HepG2 (cell line): Measurements from ENCODE around the gene MED13L. TPM values are rescaled to one million over a fixed set of nuclear protein-coding genes. Genes with fewer than 3 reads are reported as not detected.

Experiments used
- ATAC-seq: fragments of 200-7000 bp; cut with Tn5 transposase; 3 replicates; pipeline ENCODE4 v1.9.1; 2020; ENCODE audit warnings: mild to moderate bottlenecking, moderate library complexity
- BruUV-seq: library from RNA; stranded (reverse); fragments of 400-500 nt; replicated peaks from 2 replicates; lab custom pipeline; 2021; lab: Mats Ljungman, UMichigan
- CTCF ChIA-PET: fragments of 300-600 bp; formaldehyde crosslinking; extraction: SDS; loops from one replicate; lab custom pipeline; 2021; ENCODE audit warnings: low total read pairs, inconsistent platforms, low intra/inter-chr PET ratio; lab: Yijun Ruan, JAX
- POLR2A ChIA-PET: fragments of 350-600 bp; sonication (Branson Sonifier 250); formaldehyde crosslinking; loops from one replicate; lab custom pipeline; 2020; ENCODE audit warnings: antibody characterized with exemption, inconsistent platforms; lab: Yijun Ruan, JAX
- DNase-seq: peaks from one replicate; pipeline ENCODE4 v3.0.0-alpha.2; 2015; ENCODE audit warnings: low spot score
- FAIRE-seq: peaks from 3 replicates; lab custom pipeline; 2011; peaks lifted over from hg19 to GRCh38; lab: Jason Lieb, UNC
- H2AFZ ChIP-seq: one replicate; pipeline ENCODE4 v1.6.1; 2011; ENCODE audit warnings: low read length, inconsistent platforms
- H3K27ac ChIP-seq: fragments of 300-600 bp; 3 replicates; pipeline ENCODE4 v1.8.0; 2011; ENCODE audit warnings: mixed run types, mild to moderate bottlenecking, mixed read lengths, low read length, inconsistent platforms; ENCODE audit not compliant: insufficient read depth; ENCODE audit errors: extremely low read length
- H3K27me3 ChIP-seq, 2 experiments: fragments of 200-600 bp in 1 of 2; 2 replicates in 1 of 2; 3 replicates in 1 of 2; pipeline versions ENCODE4 v1.6.0 to v1.8.0; 2011; ENCODE audit warnings: low read length in 2 of 2, mild to moderate bottlenecking in 2 of 2, moderate library complexity in 2 of 2, inconsistent platforms in 1 of 2; ENCODE audit not compliant: insufficient read depth in 2 of 2, control insufficient read depth in 1 of 2
- H3K36me3 ChIP-seq, 2 experiments: fragments of 200-600 bp in 1 of 2; replicated peaks in 1 of 2; 2 replicates in 1 of 2; 3 replicates in 1 of 2; pipeline versions ENCODE4 v1.5.1 to v1.8.0; 2011; ENCODE audit warnings: low read length in 2 of 2, inconsistent platforms in 1 of 2; ENCODE audit not compliant: insufficient read depth in 2 of 2, control insufficient read depth in 1 of 2
- H3K4me1 ChIP-seq: 2 replicates; pipeline ENCODE4 v1.5.1; 2012; ENCODE audit warnings: low read length, inconsistent platforms; ENCODE audit not compliant: insufficient read depth
- H3K4me2 ChIP-seq: 2 replicates; pipeline ENCODE4 v1.6.0; 2011; ENCODE audit warnings: low read depth, low read length, inconsistent platforms
- H3K4me3 ChIP-seq, 3 experiments: fragments of 200-600 bp in 1 of 3; sonication (generic), shearing (Covaris generic) in 1 of 3; replicated peaks in 1 of 3; 2 replicates each; pipeline ENCODE4 v1.5.1; 2011 to 2016; ENCODE audit warnings: low read length in 3 of 3, inconsistent platforms in 2 of 3, low read depth in 2 of 3, mild to moderate bottlenecking in 2 of 3, control low read depth in 1 of 3, mixed read lengths in 1 of 3; ENCODE audit not compliant: insufficient read depth in 1 of 3
- H3K79me2 ChIP-seq: one replicate; pipeline ENCODE4 v1.6.1; 2011; ENCODE audit warnings: low read length, inconsistent platforms; ENCODE audit not compliant: insufficient read depth
- H3K9ac ChIP-seq: 2 replicates; pipeline ENCODE4 v1.6.0; 2011; ENCODE audit warnings: mild to moderate bottlenecking, low read depth, low read length, inconsistent platforms; ENCODE audit not compliant: insufficient read depth
- H3K9me3 ChIP-seq: 2 replicates; pipeline ENCODE4 v1.5.1; 2012; ENCODE audit warnings: mild to moderate bottlenecking, low read length
- H4K20me1 ChIP-seq: 2 replicates; pipeline ENCODE4 v1.6.0; 2011; ENCODE audit warnings: inconsistent platforms, mild to moderate bottlenecking, low read length, moderate library complexity; ENCODE audit not compliant: insufficient read depth
- DR1 ChIP-seq: sonication (generic); formaldehyde crosslinking; IDR thresholded peaks from 2 replicates; pipeline ENCODE4 v1.8.0; 2021; ENCODE audit warnings: mild to moderate bottlenecking, missing genetic modification reagents, inconsistent platforms
- SMC3 ChIP-seq: IDR thresholded peaks from 2 replicates; pipeline ENCODE4 v1.6.1; 2011; ENCODE audit warnings: low read length, improper control_type of control experiment
- ZNF570 ChIP-seq: sonication (generic); formaldehyde crosslinking; IDR thresholded peaks from 2 replicates; pipeline ENCODE4 v1.4.0; 2020; ENCODE audit warnings: mild to moderate bottlenecking, missing genetic modification reagents, borderline replicate concordance
- ZNF709 ChIP-seq: sonication (generic); formaldehyde crosslinking; IDR thresholded peaks from 2 replicates; pipeline ENCODE4 v1.5.0; 2020; ENCODE audit warnings: mild to moderate bottlenecking, missing genetic modification reagents
- WGBS: methylation state at CpG from one replicate; pipeline ENCODE4 v1.1.6; 2017; ENCODE audit warnings: low lambda C conversion rate; 5-methylcytosine and 5-hydroxymethylcytosine counted together
- in situ Hi-C: cut with HindIII; loops from 2 replicates; pipeline ENCODE4 v1.10.0; 2017; ENCODE audit warnings: low pct_unique_long_range_greater_than_20kb; ENCODE audit not compliant: extremely low pct_ligation_motif_present
- intact Hi-C: fragments of 100-400 bp; cut with micrococcal nuclease; formaldehyde crosslinking; loops from one replicate; pipeline ENCODE4 v1.10.0; 2022; ENCODE audit not compliant: unreplicated experiment
- polyA plus RNA-seq, 8 experiments: library from polyadenylated mRNA; depleted of rRNA in 3 of 8; stranded (reverse) in 7 of 8; unstranded in 1 of 8; fragments of >200 nt; fragmentation: Illumina TruSeq in 4 of 8; extraction: Trizol in 4 of 8; gene quantifications; 2 replicates each; pipeline versions ENCODE4 v1.2.1 to v1.2.3, GENCODE V29; 2011 to 2016; ENCODE audit warnings: low read depth in 4 of 8, missing spikeins in 1 of 8, mixed read lengths in 1 of 8; ENCODE audit not compliant: insufficient read depth in 1 of 8
- total RNA-seq, 5 experiments: library from RNA; depleted of rRNA; stranded (reverse); fragments of >200 nt; fragmentation: Illumina TruSeq; extraction: Trizol; gene quantifications; 2 replicates each; pipeline ENCODE4 v1.2.3, GENCODE V29; 2016; ENCODE audit warnings: low read depth in 1 of 5
- TF ChIP-seq, protein P1 (sequence below): sonication (generic); formaldehyde crosslinking; IDR thresholded peaks from 2 replicates; pipeline ENCODE4 v1.4.0; 2020; ENCODE audit warnings: missing genetic modification reagents, borderline replicate concordance
- TF ChIP-seq, protein P2 (sequence below): sonication (generic); formaldehyde crosslinking; IDR thresholded peaks from 2 replicates; pipeline ENCODE4 v1.5.1; 2020; ENCODE audit warnings: missing genetic modification reagents, mild to moderate bottlenecking, borderline replicate concordance
- TF ChIP-seq, protein P3 (sequence below): sonication (generic); formaldehyde crosslinking; IDR thresholded peaks from 2 replicates; pipeline ENCODE4 v1.8.1; 2023; ENCODE audit warnings: mild to moderate bottlenecking, missing genetic modification reagents
- TF ChIP-seq, protein P4 (sequence below): sonication (generic); formaldehyde crosslinking; IDR thresholded peaks from 2 replicates; pipeline ENCODE4 v1.9.0; 2022; ENCODE audit warnings: low read depth, missing genetic modification reagents
- TF ChIP-seq, protein P5 (sequence below): sonication (generic); formaldehyde crosslinking; IDR thresholded peaks from 2 replicates; pipeline ENCODE4 v1.4.0; 2020; ENCODE audit warnings: missing genetic modification reagents

MED13L gene
- total and polyA plus RNA-seq, 2 of the 13 experiments (the other 11 are each of a cell fraction or from before 2014, with no cell fraction given): 24.8 to 38.9 TPM

DNA sequence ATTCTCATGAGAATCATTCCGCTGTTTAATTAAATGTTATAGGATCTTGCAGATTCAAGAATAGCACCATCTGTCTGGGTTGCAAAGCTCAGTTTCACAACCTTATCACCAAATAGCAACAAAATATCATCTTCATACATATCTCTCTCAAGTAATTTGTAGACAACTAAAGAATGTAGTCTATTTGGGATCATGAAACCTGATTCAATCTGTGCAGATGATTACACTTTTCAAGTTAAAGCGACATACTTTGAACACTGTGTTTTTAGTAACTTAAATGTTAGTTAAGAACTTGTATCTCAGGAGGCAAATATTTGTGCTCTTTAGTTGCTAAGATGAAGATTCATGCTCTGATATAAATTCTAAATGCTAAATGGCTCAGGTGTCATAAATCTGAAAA lies 14.8 kb downstream of the MED13L start:
- peaks cover 73% of the 10 kb centered on the region for H3K4me1 ChIP-seq
- intact Hi-C loops: no loop called here
- no peak for TF ChIP-seq ZNF570 (CRISPR knock-in tag)
- no peak for TF ChIP-seq SMC3
- TF ChIP-seq, protein P1, sequence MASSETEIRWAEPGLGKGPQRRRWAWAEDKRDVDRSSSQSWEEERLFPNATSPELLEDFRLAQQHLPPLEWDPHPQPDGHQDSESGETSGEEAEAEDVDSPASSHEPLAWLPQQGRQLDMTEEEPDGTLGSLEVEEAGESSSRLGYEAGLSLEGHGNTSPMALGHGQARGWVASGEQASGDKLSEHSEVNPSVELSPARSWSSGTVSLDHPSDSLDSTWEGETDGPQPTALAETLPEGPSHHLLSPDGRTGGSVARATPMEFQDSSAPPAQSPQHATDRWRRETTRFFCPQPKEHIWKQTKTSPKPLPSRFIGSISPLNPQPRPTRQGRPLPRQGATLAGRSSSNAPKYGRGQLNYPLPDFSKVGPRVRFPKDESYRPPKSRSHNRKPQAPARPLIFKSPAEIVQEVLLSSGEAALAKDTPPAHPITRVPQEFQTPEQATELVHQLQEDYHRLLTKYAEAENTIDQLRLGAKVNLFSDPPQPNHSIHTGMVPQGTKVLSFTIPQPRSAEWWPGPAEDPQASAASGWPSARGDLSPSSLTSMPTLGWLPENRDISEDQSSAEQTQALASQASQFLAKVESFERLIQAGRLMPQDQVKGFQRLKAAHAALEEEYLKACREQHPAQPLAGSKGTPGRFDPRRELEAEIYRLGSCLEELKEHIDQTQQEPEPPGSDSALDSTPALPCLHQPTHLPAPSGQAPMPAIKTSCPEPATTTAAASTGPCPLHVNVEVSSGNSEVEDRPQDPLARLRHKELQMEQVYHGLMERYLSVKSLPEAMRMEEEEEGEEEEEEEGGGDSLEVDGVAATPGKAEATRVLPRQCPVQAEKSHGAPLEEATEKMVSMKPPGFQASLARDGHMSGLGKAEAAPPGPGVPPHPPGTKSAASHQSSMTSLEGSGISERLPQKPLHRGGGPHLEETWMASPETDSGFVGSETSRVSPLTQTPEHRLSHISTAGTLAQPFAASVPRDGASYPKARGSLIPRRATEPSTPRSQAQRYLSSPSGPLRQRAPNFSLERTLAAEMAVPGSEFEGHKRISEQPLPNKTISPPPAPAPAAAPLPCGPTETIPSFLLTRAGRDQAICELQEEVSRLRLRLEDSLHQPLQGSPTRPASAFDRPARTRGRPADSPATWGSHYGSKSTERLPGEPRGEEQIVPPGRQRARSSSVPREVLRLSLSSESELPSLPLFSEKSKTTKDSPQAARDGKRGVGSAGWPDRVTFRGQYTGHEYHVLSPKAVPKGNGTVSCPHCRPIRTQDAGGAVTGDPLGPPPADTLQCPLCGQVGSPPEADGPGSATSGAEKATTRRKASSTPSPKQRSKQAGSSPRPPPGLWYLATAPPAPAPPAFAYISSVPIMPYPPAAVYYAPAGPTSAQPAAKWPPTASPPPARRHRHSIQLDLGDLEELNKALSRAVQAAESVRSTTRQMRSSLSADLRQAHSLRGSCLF (CRISPR knock-in tag): no peak
- TF ChIP-seq ZNF709 (CRISPR knock-in tag): no peak
- TF ChIP-seq, protein P2, sequence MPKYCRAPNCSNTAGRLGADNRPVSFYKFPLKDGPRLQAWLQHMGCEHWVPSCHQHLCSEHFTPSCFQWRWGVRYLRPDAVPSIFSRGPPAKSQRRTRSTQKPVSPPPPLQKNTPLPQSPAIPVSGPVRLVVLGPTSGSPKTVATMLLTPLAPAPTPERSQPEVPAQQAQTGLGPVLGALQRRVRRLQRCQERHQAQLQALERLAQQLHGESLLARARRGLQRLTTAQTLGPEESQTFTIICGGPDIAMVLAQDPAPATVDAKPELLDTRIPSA (CRISPR knock-in tag): no peak
- TF ChIP-seq, protein P3, sequence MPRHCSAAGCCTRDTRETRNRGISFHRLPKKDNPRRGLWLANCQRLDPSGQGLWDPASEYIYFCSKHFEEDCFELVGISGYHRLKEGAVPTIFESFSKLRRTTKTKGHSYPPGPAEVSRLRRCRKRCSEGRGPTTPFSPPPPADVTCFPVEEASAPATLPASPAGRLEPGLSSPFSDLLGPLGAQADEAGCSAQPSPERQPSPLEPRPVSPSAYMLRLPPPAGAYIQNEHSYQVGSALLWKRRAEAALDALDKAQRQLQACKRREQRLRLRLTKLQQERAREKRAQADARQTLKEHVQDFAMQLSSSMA (CRISPR knock-in tag): no peak
- TF ChIP-seq, protein P4, sequence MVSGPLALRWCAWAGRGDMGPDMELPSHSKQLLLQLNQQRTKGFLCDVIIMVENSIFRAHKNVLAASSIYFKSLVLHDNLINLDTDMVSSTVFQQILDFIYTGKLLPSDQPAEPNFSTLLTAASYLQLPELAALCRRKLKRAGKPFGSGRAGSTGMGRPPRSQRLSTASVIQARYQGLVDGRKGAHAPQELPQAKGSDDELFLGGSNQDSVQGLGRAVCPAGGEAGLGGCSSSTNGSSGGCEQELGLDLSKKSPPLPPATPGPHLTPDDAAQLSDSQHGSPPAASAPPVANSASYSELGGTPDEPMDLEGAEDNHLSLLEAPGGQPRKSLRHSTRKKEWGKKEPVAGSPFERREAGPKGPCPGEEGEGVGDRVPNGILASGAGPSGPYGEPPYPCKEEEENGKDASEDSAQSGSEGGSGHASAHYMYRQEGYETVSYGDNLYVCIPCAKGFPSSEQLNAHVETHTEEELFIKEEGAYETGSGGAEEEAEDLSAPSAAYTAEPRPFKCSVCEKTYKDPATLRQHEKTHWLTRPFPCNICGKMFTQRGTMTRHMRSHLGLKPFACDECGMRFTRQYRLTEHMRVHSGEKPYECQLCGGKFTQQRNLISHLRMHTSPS (CRISPR knock-in tag): no peak
- TF ChIP-seq, protein P5, sequence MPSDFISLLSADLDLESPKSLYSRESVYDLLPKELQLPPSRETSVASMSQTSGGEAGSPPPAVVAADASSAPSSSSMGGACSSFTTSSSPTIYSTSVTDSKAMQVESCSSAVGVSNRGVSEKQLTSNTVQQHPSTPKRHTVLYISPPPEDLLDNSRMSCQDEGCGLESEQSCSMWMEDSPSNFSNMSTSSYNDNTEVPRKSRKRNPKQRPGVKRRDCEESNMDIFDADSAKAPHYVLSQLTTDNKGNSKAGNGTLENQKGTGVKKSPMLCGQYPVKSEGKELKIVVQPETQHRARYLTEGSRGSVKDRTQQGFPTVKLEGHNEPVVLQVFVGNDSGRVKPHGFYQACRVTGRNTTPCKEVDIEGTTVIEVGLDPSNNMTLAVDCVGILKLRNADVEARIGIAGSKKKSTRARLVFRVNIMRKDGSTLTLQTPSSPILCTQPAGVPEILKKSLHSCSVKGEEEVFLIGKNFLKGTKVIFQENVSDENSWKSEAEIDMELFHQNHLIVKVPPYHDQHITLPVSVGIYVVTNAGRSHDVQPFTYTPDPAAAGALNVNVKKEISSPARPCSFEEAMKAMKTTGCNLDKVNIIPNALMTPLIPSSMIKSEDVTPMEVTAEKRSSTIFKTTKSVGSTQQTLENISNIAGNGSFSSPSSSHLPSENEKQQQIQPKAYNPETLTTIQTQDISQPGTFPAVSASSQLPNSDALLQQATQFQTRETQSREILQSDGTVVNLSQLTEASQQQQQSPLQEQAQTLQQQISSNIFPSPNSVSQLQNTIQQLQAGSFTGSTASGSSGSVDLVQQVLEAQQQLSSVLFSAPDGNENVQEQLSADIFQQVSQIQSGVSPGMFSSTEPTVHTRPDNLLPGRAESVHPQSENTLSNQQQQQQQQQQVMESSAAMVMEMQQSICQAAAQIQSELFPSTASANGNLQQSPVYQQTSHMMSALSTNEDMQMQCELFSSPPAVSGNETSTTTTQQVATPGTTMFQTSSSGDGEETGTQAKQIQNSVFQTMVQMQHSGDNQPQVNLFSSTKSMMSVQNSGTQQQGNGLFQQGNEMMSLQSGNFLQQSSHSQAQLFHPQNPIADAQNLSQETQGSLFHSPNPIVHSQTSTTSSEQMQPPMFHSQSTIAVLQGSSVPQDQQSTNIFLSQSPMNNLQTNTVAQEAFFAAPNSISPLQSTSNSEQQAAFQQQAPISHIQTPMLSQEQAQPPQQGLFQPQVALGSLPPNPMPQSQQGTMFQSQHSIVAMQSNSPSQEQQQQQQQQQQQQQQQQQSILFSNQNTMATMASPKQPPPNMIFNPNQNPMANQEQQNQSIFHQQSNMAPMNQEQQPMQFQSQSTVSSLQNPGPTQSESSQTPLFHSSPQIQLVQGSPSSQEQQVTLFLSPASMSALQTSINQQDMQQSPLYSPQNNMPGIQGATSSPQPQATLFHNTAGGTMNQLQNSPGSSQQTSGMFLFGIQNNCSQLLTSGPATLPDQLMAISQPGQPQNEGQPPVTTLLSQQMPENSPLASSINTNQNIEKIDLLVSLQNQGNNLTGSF: no peak
- TF ChIP-seq DR1: no peak

More for the DNA sequence above, 14.8 kb downstream of the MED13L start:
- Histone ChIP-seq H3K27me3 (no peaks in the 10 kb centered on the region), H3K4me3 (no peak overlapping the region), H4K20me1 (peaks cover 33% of the 10 kb centered on the region), H3K36me3 (no peaks in the 10 kb centered on the region), H2AFZ (no peak overlapping the region), H3K9ac (no peak overlapping the region), H3K4me2 (no peak overlapping the region), H3K27ac (no peak overlapping the region), H3K79me2 (peaks cover 92% of the 10 kb centered on the region), H3K9me3 (no peaks in the 10 kb centered on the region)
- DNase-seq: no peak
- ATAC-seq: no peak
- no peak for FAIRE-seq
- in situ Hi-C loops: no loop called here
- no TSS peak for BruUV-seq
- WGBS: 99% methylated on average over 2 of the region's 2 CpGs
- ChIA-PET CTCF (no interaction called here), POLR2A (no interaction called here)
